K562 (cell line): Measurements from ENCODE around the gene CYFIP2. TPM values are rescaled to one million over a fixed set of nuclear protein-coding genes. Genes with fewer than 3 reads are reported as not detected.

Experiments used
- ATAC-seq: fragments of 200-7000 bp; cut with Tn5 transposase; 3 replicates; pipeline ENCODE4 v1.9.1; 2020; ENCODE audit warnings: moderate library complexity
- BruUV-seq: library from RNA; stranded (reverse); fragments of 400-500 nt; replicated peaks from 2 replicates; lab custom pipeline; 2021; lab: Mats Ljungman, UMichigan
- CTCF ChIA-PET: fragments of 300-600 bp; formaldehyde crosslinking; extraction: SDS; loops from one replicate; lab custom pipeline; 2021; ENCODE audit warnings: low intra/inter-chr PET ratio; lab: Yijun Ruan, JAX
- POLR2A ChIA-PET: fragments of 300-600, 350-650 bp; sonication (Branson Sonifier 250); formaldehyde crosslinking; extraction: SDS; loops from one replicate; lab custom pipeline; 2021; ENCODE audit warnings: antibody characterized with exemption, inconsistent platforms; lab: Yijun Ruan, JAX
- DNase-seq, 4 experiments: peaks; one replicate each; pipeline versions ENCODE4 v3.0.0 to v3.0.0-alpha.2; 2011 to 2018; ENCODE audit warnings: low spot score in 3 of 4, mixed read lengths in 3 of 4; ENCODE audit errors: extremely low read depth in 1 of 4
- FAIRE-seq: peaks from 2 replicates; lab custom pipeline; 2011; peaks lifted over from hg19 to GRCh38; lab: Jason Lieb, UNC
- H2AFZ ChIP-seq: 2 replicates; pipeline ENCODE4 v1.6.0; 2011; ENCODE audit warnings: low read depth, low read length, control low read depth, inconsistent platforms
- H3K27ac ChIP-seq: fragments of 200-600 bp; 3 replicates; pipeline ENCODE4 v1.8.0; 2011; ENCODE audit warnings: low read depth, mild to moderate bottlenecking, control low read depth, inconsistent platforms, low read length, moderate library complexity, mixed read lengths; ENCODE audit errors: extremely low read depth
- H3K27me3 ChIP-seq, 2 experiments: fragments of 300-600 bp in 1 of 2; 2 replicates in 1 of 2; 3 replicates in 1 of 2; pipeline versions ENCODE4 v1.6.0 to v1.8.0; 2011; ENCODE audit warnings: inconsistent platforms in 2 of 2, low read length in 2 of 2, mild to moderate bottlenecking in 1 of 2, mixed read lengths in 1 of 2, moderate library complexity in 1 of 2; ENCODE audit not compliant: control insufficient read depth in 2 of 2, insufficient read depth in 2 of 2
- H3K36me3 ChIP-seq: fragments of 300-600 bp; 3 replicates; pipeline ENCODE4 v1.8.0; 2011; ENCODE audit warnings: mild to moderate bottlenecking, low read length, inconsistent platforms; ENCODE audit not compliant: control insufficient read depth, insufficient read depth
- H3K4me1 ChIP-seq, 2 experiments: fragments of 200-600 bp in 1 of 2; replicated peaks in 1 of 2; 2 replicates in 1 of 2; 3 replicates in 1 of 2; pipeline versions ENCODE4 v1.5.1 to v1.8.0; 2011; ENCODE audit warnings: inconsistent platforms in 2 of 2, low read length in 2 of 2, mild to moderate bottlenecking in 1 of 2, mixed read lengths in 1 of 2, moderate library complexity in 1 of 2; ENCODE audit not compliant: control insufficient read depth in 2 of 2, insufficient read depth in 2 of 2
- H3K4me2 ChIP-seq: 2 replicates; pipeline ENCODE4 v1.6.1; 2011; ENCODE audit warnings: low read length, control low read depth, inconsistent platforms, mixed read lengths; ENCODE audit not compliant: insufficient read depth
- H3K4me3 ChIP-seq: fragments of 200-600 bp; sonication (generic), shearing (Covaris generic); 2 replicates; pipeline ENCODE4 v1.5.1; 2016; ENCODE audit warnings: control low read depth, inconsistent platforms
- H3K79me2 ChIP-seq: fragments of 200-600 bp; 3 replicates; pipeline ENCODE4 v1.8.0; 2011; ENCODE audit warnings: low read length, inconsistent platforms; ENCODE audit not compliant: control insufficient read depth, insufficient read depth
- H3K9ac ChIP-seq, 2 experiments: 2 replicates each; pipeline versions ENCODE4 v1.6.0 to v1.6.1; 2011; ENCODE audit warnings: low read depth in 2 of 2, low read length in 2 of 2, control low read depth in 1 of 2, inconsistent platforms in 1 of 2, mild to moderate bottlenecking in 1 of 2, mixed read lengths in 1 of 2; ENCODE audit not compliant: insufficient read depth in 1 of 2
- H3K9me1 ChIP-seq: one replicate; pipeline ENCODE4 v1.6.0; 2011; ENCODE audit warnings: inconsistent platforms, mild to moderate bottlenecking, low read length, moderate library complexity; ENCODE audit not compliant: control insufficient read depth, insufficient read depth
- H3K9me3 ChIP-seq: replicated peaks from 2 replicates; pipeline ENCODE4 v1.5.1; 2011; ENCODE audit warnings: low read depth, low read length, inconsistent platforms; ENCODE audit not compliant: control insufficient read depth, insufficient read depth
- H4K20me1 ChIP-seq: replicated peaks from 2 replicates; pipeline ENCODE4 v1.6.1; 2011; ENCODE audit warnings: low read length, inconsistent platforms, mixed read lengths; ENCODE audit not compliant: control insufficient read depth, insufficient read depth
- BCOR ChIP-seq: fragments of 450-650 bp; IDR thresholded peaks from 2 replicates; pipeline ENCODE4 v1.6.1; 2016
- BHLHE40 ChIP-seq: IDR thresholded peaks from 2 replicates; pipeline ENCODE4 v1.6.1; 2011; ENCODE audit warnings: low read length, improper control_type of control experiment
- CXXC5 ChIP-seq: fragments of 250-450 bp; sonication (Bioruptor Pico); IDR thresholded peaks from 2 replicates; pipeline ENCODE4 v1.8.0; 2022; ENCODE audit warnings: inconsistent platforms, mild to moderate bottlenecking, moderate library complexity
- E2F4 ChIP-seq: sonication (generic); formaldehyde crosslinking; IDR thresholded peaks from 2 replicates; pipeline ENCODE4 v1.8.0; 2022; ENCODE audit warnings: mild to moderate bottlenecking, low read depth, missing genetic modification reagents
- ETV1 ChIP-seq: fragments of 450-650 bp; conservative IDR thresholded peaks from 2 replicates; pipeline ENCODE4 v1.6.1; 2016; ENCODE audit warnings: missing genetic modification characterization, control low read depth, low read depth, missing compliant biosample characterization
- NCOA2 ChIP-seq, 2 experiments: fragments of 450-650 bp; IDR thresholded peaks; 2 replicates each; pipeline ENCODE4 v1.6.1; 2018; ENCODE audit warnings: mild to moderate bottlenecking in 2 of 2, moderate library complexity in 1 of 2; ENCODE audit not compliant: partially characterized antibody in 2 of 2
- ZNF830 ChIP-seq: fragments of 250-450 bp; sonication (Bioruptor Pico); IDR thresholded peaks from 2 replicates; pipeline ENCODE4 v1.5.0; 2021; ENCODE audit warnings: mild to moderate bottlenecking
- WGBS: fragments of 100-300 bp; shearing (Covaris generic); methylation state at CpG from one replicate; pipeline ENCODE4 v1.1.6; 2016; ENCODE audit warnings: low coverage, mixed read lengths; ENCODE audit not compliant: insufficient coverage; ENCODE audit errors: missing lambda C conversion rate; 5-methylcytosine and 5-hydroxymethylcytosine counted together
- in situ Hi-C: fragments of 300-500 bp; cut with MboI; formaldehyde crosslinking; loops from 4 replicates; pipeline ENCODE4 v1.15.0; 2018; ENCODE audit warnings: inconsistent platforms, mixed read lengths
- intact Hi-C: fragments of 100-400 bp; cut with micrococcal nuclease; formaldehyde crosslinking; loops from 2 replicates; pipeline ENCODE4 v1.14.2; 2022
- polyA plus RNA-seq, 8 experiments: library from polyadenylated mRNA; depleted of rRNA in 4 of 8; stranded (reverse) in 5 of 8; unstranded in 3 of 8; fragments of >200 nt; fragmentation: Nextera tagmentation in 2 of 8; fragmentation: Illumina TruSeq in 1 of 8; extraction: Ambion mirVana in 2 of 8; extraction: Trizol in 1 of 8; gene quantifications; 2 replicates each; pipeline versions ENCODE4 v1.2.1 to v1.2.3, GENCODE V29; 2011 to 2014; ENCODE audit warnings: inconsistent platforms in 1 of 8, missing spikeins in 1 of 8
- total RNA-seq, 7 experiments: library from RNA; depleted of rRNA in 6 of 7; stranded (reverse); fragments of >200 nt in 6 of 7; fragmentation: Illumina TruSeq in 2 of 7; extraction: Trizol in 2 of 7; gene quantifications; 2 replicates each; pipeline versions ENCODE4 v1.2.1 to v1.2.3, GENCODE V29; 2011 to 2021; ENCODE audit warnings: low replicate concordance in 1 of 7

Gene CYFIP2
- total and polyA plus RNA-seq, 9 of the 15 experiments (the other 6 are each of a cell fraction or from before 2014, with no cell fraction given) = 0.76 to 2.9 (median 1.4) TPM; not detected in 1

DNA sequence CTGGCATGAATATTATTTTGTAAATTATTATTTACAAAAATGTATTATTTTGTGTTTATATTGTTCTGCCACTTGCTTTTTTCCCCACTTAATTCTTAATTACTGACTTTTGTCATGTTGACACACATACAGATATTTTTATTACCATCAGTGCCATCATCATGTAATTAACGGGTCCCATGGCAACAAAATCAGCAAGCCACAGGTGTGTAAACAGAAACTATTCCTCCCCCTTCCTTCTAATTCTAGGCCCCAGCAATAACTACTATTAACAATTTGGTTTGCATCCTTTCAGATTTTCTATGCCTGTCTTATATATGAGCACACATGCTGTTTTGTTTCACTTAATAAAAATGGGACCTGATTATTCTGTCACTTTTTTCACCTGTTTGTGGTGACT, 29.3 kb downstream of the CYFIP2 start:
- FAIRE-seq (no peak), DNase-seq (no peak), ATAC-seq (no peak)
- no peak overlapping the region for H3K4me2 ChIP-seq
- H3K4me3 ChIP-seq = no peak overlapping the region
- TF ChIP-seq CXXC5 (CRISPR knock-in tag) = no peak
- no peak for TF ChIP-seq E2F4 (CRISPR knock-in tag)
- CTCF ChIA-PET = no interaction called here
- no peaks in the 10 kb centered on the region; a peak in 1 of 5 replicates for H3K4me1 ChIP-seq
- intact Hi-C loops (no loop called here), in situ Hi-C loops (no loop called here)
- peaks cover 2 to 14% of the 10 kb centered on the region in 2 experiments; a peak in 3 of 5 replicates for H3K27me3 ChIP-seq
- H3K27ac ChIP-seq = no peak overlapping the region
- H3K79me2 ChIP-seq = no peaks in the 10 kb centered on the region
- POLR2A ChIA-PET = no interaction called here
- H3K9me3 ChIP-seq = no peaks in the 10 kb centered on the region
- H4K20me1 ChIP-seq = no peaks in the 10 kb centered on the region
- no TSS peak for BruUV-seq
- H3K9me1 ChIP-seq = no peaks in the 10 kb centered on the region
- H3K36me3 ChIP-seq = no peaks in the 10 kb centered on the region
- H3K9ac ChIP-seq = no peak overlapping the region
- 0% methylated on average over 1 of the region's 1 CpG for WGBS
- no peak overlapping the region for H2AFZ ChIP-seq

DNA sequence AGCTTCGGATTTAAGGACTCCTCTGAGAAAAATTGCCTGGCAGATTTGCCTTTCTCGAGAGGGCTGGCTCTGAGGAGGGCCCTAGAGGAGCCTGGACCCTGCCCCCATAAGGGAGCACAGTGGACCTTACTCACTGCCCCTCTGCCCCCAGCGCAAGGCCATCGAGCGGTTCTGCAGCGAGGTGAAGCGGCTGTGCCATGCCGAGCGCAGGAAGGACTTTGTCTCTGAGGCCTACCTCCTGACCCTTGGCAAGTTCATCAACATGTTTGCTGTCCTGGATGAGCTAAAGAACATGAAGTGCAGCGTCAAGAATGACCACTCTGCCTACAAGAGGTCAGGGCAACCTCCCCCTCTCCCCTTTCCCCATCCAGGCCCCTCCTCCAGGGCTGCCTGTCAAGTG, 34.6 kb downstream of the CYFIP2 start:
- H2AFZ ChIP-seq = no peak overlapping the region
- no peak overlapping the region for H3K4me3 ChIP-seq
- peaks cover 2 to 12% of the 10 kb centered on the region in 2 experiments; a peak in 3 of 5 replicates for H3K27me3 ChIP-seq
- no peak overlapping the region for H3K4me2 ChIP-seq
- WGBS = 20% methylated on average over 8 of the region's 10 CpGs
- no peaks in the 10 kb centered on the region for H4K20me1 ChIP-seq
- H3K79me2 ChIP-seq = no peaks in the 10 kb centered on the region
- ATAC-seq = no peak
- in situ Hi-C loops = no loop called here
- no peak for DNase-seq
- H3K36me3 ChIP-seq = no peaks in the 10 kb centered on the region
- no TSS peak for BruUV-seq
- no peaks in the 10 kb centered on the region for H3K9me3 ChIP-seq
- H3K4me1 ChIP-seq = no peaks in the 10 kb centered on the region
- FAIRE-seq = no peak
- POLR2A ChIA-PET = no interaction called here
- H3K9me1 ChIP-seq = no peaks in the 10 kb centered on the region
- H3K9ac ChIP-seq = no peak overlapping the region
- TF ChIP-seq NCOA2 (IDR thresholded peaks at IDR 0.05; ENCODE audit: partially characterized antibody in 2 of 2) = no peak
- no peak for TF ChIP-seq ZNF830
- TF ChIP-seq BHLHE40 = no peak
- no peak for TF ChIP-seq BCOR
- TF ChIP-seq ETV1 (tag) = no peak
- TF ChIP-seq, all 486 proteins: peak for 0
- CTCF ChIA-PET = no interaction called here
- H3K27ac ChIP-seq = no peak overlapping the region
- intact Hi-C loops = no loop called here
